ENCODE measurements around the gene CECR2.

DNA sequence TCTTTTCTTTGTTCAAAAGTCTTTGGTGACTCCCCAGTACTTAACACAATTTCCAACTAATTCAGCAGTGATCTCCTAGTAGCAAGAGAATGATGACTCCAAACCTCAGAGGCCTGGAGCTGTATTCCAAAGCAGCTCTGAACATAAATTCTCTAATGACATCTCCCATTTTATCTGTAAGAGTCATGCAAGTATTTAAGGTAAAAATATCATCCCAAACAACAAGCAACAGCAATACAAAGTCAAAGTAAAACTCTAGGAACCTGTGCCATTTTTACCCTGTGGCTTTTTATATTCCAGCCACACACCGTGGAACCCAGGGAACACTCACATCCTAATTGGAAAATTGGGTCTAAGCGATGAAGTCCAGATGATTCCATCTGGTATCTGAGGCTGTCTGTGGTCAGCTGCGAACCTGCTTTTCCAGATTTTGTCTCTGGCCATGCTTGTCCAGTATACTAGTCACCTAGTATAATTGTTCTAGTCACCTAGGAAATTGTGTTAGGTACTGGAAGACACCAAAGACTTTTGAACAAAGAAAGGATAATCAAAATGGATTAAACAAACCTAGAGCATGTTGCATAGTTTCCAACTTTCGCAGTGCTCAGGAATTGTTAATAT is 101.7 kb downstream of the CECR2 start:
- TF ChIP-seq, protein P1, sequence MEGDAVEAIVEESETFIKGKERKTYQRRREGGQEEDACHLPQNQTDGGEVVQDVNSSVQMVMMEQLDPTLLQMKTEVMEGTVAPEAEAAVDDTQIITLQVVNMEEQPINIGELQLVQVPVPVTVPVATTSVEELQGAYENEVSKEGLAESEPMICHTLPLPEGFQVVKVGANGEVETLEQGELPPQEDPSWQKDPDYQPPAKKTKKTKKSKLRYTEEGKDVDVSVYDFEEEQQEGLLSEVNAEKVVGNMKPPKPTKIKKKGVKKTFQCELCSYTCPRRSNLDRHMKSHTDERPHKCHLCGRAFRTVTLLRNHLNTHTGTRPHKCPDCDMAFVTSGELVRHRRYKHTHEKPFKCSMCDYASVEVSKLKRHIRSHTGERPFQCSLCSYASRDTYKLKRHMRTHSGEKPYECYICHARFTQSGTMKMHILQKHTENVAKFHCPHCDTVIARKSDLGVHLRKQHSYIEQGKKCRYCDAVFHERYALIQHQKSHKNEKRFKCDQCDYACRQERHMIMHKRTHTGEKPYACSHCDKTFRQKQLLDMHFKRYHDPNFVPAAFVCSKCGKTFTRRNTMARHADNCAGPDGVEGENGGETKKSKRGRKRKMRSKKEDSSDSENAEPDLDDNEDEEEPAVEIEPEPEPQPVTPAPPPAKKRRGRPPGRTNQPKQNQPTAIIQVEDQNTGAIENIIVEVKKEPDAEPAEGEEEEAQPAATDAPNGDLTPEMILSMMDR (IDR thresholded peaks at IDR 0.05) = no peak
- no peak for TF ChIP-seq POLR2A (IDR thresholded peaks at IDR 0.05)
